Measurements from ENCODE around the gene ACIN1.
A peak's percentile ranks its signal among the peaks of the same experiment; 100 is the strongest.
"Not testable (repeated sequence)": the region's sequence is repeated elsewhere in the genome, so short reads cannot be mapped to it uniquely, and the experiment has no call there.

The ACIN1 gene

DNA sequence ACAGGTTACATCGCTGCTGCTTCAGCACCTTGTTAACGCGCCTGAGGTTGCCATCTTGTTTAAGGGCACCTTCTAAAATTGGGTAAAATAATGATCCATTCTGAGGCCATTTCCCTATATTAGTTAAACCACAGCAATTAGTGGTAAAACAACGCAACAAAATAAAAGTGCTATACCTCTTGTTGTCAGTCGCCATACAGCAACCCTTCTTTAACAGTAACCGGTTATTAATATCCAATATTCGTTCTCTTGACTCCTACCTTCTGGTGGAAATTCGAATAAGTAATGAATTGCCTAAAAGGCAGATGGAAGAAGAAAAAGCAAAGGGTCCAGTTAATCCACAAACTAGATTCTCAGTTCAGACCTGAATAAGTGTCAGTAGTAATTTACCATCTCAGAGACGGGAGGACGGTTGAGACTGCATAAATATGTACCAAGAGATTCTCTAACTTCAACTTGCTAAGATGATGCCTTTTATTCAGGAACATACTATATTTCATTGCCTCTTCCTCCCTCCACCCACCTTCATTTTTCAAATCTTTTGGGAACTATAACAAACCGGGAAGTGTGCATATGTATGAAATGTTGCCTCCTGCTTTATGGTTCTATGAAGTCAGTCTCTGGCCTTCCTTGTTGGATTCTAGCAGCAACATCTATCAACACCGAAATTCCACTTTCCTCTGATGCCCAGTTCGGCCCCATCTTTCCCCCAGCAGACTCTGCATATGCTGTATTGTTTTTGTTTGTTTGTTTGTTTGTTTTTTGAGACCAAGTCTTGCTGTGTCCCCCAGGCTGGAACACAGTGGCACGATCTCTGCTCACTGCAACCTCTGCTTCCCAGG lies 59.4 kb downstream of the ACIN1 start:
- no peak for DNase-seq

DNA sequence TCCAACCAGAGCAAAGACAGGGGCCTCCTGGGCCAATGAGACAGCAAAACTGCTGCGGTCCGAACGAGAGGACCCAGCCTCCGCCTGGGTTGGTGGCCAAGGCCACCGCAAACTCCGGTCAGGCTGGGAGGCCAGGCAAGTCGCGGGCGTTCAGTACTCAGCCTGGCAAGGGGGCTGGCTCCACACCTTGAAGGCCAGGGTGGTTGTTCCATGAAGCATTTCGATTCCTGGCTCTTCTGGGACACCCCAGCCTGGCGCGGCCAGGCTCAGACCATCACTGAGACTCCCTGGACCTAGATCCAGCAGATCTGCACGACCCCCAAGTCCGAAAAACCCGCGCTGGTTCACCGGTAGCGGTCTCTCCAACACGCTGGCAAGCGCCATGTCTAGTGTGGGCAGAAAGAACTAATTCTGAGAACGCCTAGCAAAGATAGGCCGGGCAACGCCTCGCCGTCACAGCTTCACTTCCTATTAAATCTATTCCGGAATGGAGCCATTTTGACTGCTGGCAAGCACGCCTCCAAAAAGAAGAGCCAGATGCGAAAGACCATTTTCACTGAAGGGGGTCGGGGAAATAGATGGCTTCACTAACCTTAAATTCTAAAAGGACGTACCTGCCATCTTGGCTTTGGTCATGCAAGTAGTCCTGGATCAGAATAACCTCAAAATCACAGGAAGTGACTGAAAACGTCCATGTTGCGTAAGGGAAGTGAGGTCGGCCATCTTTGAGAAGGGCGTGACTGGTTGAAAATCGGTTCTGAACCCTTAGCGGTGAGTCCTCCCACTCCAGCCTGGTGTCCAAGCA lies 60.2 kb downstream of the ACIN1 start, which contains the start of gene PSMB5:
Gene PSMB5 (minus strand): TSS at position 403 of the 805 bp plus-strand sequence. CDS start 19 bp downstream, at position 384.
- no peak for DNase-seq

DNA sequence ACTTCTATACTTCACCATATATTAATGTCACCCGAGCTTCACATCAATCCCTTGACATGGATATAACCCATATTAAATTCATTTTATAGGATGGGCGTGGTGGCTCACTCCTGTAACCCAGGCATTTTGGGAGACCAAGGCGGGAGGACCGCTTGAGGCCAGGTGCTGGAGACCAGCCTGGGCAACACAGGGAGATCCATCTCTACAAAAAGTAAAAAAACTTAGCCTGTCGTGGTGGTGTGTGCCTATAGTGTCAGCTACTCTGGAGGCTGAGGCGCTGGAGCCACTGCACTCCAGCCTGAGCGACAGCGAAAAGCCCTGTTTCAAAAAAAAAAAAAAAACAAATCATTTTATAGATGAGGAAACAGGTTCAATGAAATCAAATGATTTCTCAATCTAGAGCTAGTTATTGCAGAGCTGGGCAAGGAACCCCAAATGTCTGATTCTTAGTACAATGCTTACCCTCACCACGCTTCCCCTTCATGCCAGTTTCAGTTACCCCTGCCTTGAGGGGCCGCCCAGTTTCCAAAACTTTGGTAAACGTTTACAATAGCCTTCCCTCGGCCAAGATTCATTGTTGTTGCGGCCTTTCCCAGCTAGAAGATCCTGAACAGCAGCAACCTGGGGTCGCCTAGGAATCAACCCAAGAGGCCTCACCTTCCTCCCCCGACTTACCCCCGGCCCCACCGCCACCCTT lies 61.0 kb downstream of the ACIN1 start:
- DNase-seq: no peak

DNA sequence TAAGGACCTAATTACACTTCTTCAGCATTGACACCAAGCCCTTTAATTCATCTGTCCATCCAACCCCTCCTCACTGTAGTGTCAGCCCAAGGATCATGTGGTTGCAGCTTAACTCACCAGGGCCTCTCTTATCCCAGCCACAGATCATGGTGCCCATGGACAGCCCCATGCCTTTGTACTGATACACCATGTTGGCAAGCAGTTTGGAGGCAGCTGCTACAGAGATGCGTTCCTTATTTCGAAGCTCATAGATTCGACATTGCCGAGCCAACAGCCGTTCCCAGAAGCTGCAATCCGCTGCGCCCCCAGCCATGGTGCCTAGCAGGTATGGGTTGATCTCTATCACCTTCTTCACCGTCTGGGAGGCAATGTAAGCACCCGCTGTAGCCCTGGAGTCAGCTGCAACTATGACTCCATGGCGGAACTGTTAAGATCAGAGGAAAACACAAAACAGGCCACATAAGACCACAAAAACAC lies 61.6 kb downstream of the ACIN1 start:
- no peak for DNase-seq

DNA sequence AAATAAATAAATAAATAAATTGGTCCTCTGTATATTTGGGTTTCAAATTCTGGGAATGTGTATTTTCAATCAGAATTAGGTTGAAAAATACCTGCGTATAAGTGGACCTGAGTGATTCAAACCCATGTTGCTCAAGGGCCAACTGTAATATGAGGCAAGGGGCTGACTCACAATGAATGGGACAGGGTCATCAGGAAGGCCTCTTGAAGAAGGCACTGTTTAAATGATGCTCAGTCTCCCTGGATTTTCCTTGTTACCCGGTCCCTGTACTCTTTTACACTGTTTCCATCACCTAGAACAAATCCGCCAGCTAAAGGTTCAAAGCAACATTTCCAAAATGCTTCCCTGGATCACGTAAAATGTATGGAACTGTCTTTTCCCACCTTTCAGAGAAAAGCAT lies 64.0 kb downstream of the ACIN1 start:
- DNase-seq: no peak

DNA sequence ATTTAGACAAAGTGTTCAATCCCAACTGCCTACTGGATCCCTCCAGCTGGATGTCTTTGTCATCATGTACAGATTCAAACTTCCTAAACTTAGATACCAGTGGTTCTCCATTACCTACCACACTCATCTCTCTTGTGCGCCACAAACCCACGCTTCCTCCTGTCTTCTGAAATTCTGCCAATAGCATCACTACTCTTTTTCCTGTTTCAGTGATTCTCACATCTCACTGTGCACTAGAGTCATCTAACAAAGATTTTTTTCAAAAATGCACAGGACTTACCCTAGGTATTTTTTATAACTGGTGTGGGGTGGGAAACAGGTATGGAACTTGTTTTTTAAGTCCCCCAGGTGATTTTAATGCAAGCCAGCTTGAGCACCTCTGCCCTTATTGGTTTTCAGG lies 66.1 kb downstream of the ACIN1 start:
- no peak for DNase-seq

DNA sequence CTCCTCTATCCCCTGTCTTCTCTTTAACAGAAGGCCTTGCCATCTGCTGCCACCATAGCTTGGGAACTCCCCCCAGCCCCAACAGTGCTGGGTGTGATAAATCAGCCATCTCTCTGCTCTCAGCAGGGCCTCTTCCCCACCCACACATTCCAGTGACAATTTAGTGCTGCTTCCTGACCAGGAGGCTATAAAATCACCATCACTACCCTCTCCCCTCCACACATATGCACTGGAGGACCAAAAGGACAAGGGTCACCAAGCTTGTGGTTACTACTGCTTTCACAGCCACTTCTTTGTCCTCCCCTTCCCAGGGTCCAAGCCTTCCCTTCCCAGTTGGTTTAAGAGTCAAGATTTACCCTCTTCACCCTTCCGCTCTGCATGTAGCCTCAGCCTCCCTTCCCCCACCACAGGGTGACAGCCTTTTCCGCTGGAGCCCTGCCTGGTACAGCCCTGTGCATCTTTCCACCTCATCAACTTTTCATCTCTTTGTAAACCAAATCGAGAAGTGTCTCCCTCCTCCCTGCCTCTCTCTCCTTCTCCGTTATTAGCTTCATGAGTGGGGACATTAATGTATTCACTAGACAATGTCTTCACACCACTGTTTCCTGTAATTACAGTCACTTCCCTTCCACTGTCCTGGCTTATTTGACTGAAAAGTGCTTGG lies 69.7 kb downstream of the ACIN1 start:
- no peak for DNase-seq

DNA sequence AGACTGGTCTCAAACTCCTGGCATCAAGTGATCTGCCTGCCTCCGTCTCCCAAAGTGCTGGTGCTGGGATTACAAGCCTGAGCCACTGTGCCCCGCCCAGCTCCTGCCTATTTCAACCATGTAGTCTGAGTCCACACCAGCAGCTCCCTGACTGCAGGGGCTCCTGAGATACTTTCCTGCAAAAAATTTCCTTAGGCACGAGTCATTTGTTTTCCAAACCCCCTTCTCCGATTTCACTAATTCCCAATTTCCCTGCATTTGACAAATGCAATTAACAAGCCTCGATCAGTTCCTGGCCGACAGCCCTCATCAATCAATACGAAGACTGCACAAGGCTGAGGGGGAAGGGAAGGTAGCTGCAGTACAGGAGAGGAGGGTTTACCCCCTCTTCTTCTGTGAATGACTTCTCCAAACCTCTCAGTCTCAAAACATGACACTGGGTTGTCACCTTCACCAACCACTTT lies 70.3 kb downstream of the ACIN1 start:
- no peak for DNase-seq

DNA sequence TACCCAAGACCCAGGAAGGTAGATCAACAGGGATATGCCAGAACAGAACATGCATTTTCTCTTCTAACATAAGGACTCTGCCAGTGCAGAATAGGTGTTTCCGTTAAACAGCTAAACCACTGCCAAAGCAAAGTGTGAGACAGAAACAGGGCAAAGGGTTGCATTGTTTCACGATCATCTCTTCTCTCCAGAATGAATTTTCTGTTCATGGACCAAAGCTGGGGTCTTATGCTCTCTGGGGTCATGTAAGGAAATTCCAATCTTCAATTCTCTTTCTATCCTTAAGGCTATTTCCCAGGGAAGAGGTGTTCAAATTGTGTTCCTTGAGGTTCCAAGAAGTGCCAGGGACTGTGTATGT lies 71.2 kb downstream of the ACIN1 start:
- DNase-seq: no peak

DNA sequence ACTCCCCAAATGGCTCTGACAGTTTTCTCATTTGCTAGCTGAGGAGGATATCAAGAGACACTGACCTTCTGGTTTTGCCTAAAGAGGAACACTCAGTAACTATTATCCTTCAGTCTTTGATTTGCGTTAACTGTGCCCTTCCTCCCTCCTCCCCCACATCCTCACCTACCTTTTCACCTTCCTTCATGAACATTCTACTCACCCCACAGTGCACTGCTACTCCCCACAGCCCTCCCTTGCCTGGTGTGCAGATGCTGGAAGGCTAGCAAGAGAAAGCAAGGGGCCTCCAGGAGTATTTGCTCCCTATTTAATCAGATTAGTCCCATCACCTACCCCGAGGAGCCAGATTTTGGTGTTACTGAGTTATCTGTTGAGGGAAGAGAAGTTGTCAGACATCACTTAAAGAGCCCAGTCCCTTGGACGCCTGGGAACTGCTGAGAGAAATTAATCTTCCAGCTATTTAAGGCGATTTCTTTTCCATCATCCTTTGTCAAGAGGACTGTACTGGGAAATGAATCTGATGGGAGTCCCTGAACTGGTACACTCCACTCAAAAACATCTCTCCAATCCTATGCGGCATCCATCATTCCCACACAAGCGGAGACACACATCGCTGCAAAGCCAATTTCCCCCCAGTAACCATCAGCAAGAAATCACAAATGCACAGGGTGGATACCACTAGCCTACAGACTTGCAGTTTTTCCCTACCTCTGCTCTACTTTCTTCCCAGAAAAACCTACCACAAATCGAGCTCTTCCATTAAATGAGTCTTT lies 71.7 kb downstream of the ACIN1 start:
- no peak for DNase-seq

DNA sequence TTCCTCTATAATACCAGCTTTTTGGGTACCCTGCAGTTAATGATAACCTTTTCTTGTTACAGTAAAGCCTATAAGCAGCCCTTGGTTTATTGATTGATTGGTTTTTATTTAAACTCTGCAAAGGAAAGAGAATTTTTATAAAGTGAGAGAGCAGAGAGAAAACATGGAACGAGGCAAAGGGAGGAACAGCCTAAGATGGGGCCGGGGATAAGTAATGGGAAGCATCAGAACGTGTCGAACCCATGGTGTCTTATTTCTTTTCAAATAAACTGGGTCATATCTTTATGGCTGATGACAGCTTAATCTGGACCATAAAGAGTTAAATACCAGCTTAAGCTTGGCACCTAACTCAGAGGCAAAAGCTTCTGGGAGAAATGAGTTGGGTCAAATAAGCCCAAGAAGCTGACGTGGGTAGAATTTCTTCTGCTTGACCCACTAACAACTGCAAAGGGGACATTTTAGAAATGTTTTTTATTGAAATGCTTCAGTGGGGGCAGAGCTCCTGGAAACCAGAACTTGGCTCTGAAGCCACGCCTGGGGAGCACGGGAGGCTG lies 73.0 kb downstream of the ACIN1 start:
- DNase-seq: no peak

DNA sequence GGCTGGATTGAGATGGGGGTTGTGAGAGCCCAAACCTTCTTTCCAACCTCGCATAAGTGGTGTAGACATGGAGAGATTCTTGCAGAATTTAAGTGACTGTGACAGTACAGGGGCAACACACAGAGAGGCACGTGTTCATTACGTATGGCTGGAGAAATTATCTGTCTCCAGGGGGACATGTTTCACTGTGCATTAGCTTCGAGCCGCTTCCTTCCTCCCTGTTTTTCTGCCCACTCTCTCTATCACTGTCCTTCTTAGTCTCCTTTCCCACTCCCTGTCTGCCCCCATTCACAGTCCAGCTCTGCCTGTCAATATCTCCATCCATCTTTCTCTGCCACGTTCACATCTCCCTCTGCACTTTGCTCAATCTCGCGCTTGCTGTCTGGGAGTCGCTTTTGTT lies 73.5 kb downstream of the ACIN1 start:
- DNase-seq: no peak

DNA sequence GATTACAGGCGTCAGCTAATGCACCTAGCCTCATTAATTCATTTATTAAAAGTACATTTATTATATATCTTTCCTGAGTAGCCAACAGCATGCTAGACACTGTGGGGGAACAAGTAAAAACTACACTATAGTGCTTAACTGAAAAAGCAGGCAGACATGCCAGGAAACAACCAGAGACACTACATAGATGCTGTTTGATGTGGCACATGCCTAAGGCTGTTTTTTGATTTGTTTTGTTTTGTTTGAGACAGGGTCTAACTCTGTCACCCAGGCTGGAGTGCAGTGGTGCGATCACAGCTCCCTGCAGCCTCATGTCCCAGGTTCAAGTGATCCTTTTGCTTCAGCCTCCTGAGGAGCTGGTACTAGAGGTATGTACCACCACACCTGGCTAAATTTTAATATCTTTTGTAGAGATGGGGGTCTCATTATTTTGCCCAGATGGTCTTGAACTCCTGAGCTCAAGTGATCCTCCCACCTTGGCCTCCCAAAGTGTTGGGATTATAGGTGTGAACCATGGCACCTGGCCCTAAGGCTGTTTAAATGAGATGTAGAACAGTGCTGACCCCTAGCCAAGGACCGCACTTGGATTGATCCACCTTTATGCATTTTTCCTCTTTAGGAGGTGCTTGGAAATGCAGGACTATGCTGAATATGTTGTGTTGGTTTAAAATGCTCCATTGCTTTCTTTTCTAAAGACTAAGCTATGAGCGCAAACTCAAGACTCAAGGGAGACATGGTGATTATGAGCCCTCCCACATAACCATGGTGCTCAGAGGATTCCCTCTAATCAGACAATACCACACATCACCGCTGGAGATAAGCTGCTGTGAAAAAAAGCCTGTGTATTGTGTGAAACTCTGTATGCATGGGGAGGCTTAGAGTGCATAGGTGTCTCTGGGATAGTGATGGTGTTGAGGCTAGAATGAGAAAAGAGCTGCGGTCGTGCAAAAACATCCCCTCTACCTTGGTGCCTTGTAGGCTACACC lies 74.5 kb downstream of the ACIN1 start:
- no peak for DNase-seq

DNA sequence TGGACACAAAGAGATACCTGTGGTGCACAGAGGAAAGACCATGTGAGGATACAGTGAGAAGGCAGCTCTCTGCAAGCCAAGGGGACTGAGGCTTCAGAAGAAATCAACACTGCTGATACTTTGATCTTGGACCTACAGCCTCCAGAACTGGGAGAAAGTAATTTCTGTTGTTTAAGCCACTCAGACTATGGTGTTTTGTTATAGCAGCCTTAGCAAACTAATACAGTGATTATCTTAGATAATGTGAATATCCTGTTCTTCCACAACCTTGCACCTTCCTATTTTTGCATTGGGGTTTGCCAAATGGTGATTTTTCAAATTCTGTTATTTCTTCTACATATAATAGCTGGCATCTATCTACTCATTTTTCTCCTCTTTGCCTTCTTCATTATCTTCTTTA lies 76.8 kb downstream of the ACIN1 start:
- no peak for DNase-seq

DNA sequence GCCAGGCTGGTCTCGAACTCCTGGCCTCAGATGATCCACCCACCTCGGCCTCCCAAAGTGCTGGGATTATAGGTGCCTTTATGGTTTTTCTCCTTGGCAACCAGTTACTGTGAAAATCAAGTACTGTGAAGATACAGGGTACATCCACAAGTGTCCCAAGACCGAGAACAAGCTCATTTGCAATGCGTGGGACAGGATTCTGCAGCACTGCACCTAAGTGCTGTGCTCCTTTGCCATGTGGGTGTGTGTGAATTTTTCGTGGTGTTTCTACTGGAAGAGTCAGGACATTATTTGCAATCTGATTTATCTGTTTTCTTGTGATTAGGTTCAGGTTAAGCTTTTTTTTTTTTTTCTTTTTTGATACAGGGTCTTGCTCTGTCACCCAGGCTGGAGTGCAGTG lies 77.8 kb downstream of the ACIN1 start:
- DNase-seq: no peak

DNA sequence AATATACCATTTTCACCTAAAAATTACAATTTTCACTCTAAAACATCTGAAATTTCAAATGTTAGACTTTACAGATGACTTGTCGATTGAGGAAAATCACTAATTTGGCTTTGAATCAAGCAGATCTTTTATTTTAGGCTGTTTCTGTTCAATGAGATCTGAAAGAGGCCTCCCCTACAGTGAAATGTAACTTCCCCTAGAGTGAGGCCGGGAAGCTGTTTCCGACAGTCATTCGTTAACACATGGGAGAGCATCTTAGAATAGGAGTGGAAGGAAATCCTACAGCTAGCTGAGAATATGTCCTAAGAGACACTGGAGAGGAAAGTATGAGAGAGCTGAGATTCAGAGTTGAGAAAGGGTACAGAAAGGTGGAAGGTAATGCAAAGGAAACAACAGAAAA lies 79.3 kb downstream of the ACIN1 start:
- no peak for DNase-seq

DNA sequence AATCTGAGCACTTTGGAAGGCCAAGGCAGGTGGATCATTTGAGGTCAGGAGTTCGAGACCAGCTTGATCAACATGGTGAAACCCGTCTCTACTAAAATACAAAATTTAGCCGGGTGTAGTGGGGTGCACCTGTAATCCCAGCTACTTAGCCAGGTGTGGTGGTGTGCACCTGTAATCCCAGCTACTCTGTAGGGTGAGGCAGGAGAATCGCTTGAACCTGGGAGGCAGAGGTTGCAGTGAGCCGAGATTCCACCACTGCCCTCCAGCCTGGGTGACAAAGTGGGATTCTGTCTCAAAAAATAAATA lies 81.2 kb downstream of the ACIN1 start:
- not testable (repeated sequence) for DNase-seq

DNA sequence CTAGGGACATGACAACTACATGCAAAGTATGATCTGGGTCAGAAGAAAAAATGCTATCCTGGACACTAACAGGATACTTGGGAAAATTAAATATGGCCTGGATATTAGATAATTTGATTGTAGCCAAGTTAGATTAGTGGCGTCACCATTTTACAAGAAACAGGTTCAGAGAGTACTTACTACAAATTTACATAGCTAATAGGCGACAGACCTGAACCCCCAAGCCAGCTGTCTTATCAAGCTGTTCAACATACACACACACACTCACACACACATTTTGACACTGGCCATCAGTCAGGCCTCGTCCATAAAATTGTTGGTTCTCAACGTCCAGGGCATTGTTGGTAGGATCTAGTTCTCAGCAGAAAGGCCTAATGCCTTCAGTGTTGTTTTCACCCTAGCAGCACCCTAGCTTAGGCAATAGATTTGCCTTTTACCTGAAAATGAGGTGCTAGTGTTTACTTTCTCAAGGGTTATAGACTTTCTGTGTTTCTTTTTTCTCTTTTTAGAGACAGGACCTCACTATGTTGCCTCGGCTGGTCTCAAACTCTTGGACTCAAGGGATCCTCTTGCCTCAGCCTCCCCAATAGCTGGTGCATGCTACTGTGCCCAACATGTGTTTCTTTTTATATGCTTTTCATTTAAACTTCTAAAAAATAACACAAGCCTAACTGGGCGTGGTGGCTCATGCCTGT lies 81.7 kb downstream of the ACIN1 start:
- DNase-seq: no peak

DNA sequence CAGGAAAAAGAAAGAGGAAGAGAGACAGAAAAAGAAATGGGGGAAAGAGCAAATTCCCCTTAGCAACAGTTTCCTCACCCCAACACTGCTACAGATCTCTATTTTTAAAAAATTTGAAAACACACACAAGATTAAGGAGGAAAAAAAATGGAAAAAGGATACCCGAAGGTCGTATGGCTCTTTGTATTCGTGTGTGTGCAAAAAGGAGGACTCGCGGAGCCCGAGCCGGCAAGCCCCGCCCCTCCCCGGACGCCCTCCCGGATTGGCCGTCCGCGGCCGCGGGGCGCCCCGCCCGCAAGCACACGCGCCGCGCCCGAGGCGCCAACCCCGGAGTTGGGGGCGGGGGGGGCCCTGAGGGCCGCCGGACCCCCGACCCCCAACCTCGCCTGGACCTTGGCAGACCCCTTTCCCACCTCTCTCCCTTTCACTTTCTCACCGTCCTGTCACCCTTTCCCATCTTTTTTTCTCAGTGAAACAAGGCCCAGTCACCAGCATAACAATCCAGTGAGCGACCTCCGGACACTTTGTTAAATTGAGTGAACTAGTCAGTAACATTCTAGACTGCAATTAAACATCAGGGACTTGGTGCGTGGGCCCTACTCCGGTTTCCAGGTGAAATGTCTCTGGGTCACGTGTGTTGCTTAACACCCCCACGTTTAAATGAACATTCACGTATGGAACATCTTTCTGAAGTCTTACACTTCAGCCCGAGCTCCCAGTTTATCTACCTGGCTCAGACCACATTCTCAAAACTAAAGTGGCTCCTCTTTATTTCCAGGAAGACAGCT lies 84.8 kb downstream of the ACIN1 start, which contains the start of gene C14orf93:
Gene C14orf93 (minus strand): TSS at position 205 of the 788 bp plus-strand sequence. CDS start 11,120 bp downstream, outside the sequence.
- DNase-seq: peak; percentile 97
